Tibial nerve (tissue), 4 donors: ENCODE measurements around the gene TUBA3E.
"Not testable (repeated sequence)": the region's sequence is repeated elsewhere in the genome, so short reads cannot be mapped to it uniquely, and the experiment has no call there.

ENCODE experiments used
- CTCF ChIP-seq, 5 experiments: fragments of 200-600 bp in 3 of 5; fragments of 450-650 bp in 2 of 5; sonication (generic) in 3 of 5; IDR thresholded peaks; one replicate each; pipeline ENCODE4 v1.5.1; 2016 to 2019; ENCODE audit warnings: antibody characterized with exemption in 5 of 5, mild to moderate bottlenecking in 3 of 5, moderate library complexity in 2 of 5
- EP300 ChIP-seq, 2 donors: sonication (generic); formaldehyde crosslinking; IDR thresholded peaks; one replicate each; pipeline ENCODE4 v1.6.1; 2017; ENCODE audit warnings: antibody characterized with exemption in 2 of 2, mild to moderate bottlenecking in 1 of 2
- POLR2A ChIP-seq, 2 donors: fragments of 450-650 bp; IDR thresholded peaks; one replicate each; pipeline ENCODE4 v1.6.1; 2017; ENCODE audit warnings: antibody characterized with exemption in 2 of 2, mild to moderate bottlenecking in 2 of 2, moderate library complexity in 2 of 2

GRCh38 chr2:130160838-130161705 lies 37.2 kb downstream of the TUBA3E start:
- TF ChIP-seq CTCF, POLR2A, EP300 (IDR thresholded peaks at IDR 0.05): not testable (repeated sequence)
